Measurements from ENCODE around the gene WDR18.

The WDR18 gene

DNA sequence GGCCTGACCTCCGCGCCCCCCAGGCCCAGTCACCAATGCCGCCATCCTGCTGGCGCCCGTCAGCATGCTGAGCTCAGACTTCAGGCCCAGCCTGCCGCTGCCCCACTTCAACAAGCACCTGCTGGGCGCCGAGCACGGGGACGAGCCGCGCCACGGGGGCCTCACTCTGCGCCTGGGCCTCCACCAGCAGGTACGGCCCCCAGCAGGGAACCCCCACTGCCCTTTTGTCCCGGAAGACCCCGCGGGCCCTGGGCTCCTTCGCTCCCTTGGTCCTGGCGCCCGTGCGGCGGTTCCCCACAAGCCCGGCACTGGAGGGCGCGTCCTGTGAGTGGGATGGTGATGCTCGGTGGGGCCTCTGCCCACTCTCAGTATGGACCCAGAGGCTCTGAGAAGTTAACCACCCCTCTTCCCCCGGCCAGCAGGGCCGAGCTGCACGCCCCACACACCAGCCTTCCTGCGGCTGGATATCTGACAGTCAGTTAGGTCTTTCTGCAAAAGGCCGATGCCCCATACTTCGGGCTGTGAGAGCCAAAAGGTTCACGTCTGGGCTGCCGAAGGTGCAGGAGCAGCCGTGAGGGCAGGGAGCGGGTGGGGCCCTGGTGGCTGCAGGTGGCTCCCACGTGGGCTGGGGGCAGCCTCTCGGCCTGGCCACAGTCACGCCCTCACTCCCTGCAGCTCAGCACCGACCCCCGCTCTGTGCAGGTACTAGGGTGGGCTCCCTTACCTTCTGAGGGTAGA is 8.0 kb downstream of the WDR18 start:
- DNase-seq (ENCODE audit: low spot score) = no peak

DNA sequence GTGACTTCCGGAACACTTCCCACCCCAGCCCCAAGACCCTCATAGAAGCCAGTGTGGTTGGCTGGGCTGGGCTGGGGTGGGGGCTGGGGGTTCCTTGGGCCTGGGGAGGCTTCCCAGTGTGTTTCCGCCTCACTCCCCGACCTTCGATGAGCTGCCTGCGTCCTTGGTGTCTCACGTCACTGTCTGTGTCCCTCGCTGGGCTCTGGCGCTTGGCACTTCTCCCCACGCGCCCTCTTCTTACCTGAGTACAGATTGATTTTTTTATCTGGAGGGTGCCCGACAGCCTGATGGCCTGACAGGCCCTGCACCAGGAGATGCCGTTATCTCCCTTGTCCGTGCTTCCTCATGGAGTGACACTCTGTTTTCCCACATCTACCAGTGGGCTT is 8.5 kb downstream of the WDR18 start:
- no peak for DNase-seq (ENCODE audit: low spot score)

DNA sequence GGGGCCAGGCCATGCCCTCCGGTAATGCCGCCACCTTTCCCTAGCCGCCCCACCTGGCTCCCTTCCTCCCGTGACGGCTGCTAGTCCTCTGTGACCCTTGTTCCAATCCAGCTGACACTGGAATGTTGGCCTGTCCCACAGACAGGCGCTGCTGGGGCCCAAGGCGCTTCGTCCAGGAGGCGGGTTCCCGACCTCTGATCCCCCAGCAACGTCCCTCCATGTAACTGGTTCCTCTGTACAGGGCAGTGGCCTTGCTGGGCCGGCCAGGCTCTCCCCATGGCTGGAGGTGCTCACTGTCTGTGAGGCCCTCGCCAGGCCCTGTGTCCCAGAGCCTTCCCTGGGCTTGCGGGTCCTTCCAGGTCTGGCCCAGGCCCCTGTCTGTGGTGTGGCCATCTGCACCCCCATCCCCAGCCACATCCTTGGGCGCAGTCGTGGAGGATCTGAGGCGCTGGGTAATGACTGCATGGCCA is 9.3 kb downstream of the WDR18 start:
- no peak for DNase-seq (ENCODE audit: low spot score)

DNA sequence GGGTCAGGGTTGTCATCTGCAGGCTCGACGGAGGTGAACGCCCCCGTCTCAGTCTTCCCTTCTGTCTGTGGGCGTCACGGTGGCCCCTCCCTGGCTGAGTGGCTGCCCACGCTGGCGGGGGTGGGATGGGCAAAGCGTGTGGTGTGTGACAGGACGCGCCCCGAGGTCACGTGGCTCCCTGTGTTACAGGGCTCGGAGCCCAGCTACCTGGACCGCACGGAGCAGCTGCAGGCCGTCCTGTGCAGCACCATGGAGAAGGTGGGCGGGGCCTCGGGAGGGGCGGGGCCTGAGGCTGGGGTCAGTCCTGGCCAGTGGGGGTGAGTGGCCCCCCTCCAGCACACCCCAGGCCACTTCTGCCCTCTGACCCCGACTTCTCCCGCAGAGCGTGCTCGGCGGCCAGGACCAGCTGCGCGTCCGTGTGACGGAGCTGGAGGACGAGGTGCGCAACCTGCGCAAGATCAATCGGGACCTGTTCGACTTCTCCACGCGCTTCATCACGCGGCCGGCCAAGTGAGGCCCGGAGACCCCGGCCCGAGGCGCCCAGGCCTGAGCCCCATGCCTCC is 9.8 kb downstream of the WDR18 start:
- DNase-seq (ENCODE audit: low spot score) = no peak

DNA sequence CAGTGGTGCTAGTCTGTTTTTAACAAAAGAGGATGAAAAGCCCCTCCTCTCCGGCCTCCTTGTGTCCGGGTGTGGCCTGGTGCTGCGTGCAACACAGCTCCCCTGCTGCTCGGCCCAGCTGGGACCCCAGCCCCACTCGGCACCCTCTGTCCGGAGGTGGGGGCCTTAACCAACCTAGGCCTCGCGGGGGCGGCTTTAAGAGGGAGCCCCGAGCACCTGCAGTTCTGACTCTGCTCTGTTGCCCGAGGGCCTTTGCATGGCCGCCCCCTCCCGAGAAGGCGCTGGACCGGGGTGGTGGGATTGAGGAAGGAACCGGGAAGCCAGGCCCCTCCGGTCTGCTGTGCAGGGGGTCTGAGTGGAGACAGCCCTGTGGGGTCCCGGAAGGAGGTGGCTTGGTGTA is 10.4 kb downstream of the WDR18 start:
- DNase-seq (ENCODE audit: low spot score) = no peak

DNA sequence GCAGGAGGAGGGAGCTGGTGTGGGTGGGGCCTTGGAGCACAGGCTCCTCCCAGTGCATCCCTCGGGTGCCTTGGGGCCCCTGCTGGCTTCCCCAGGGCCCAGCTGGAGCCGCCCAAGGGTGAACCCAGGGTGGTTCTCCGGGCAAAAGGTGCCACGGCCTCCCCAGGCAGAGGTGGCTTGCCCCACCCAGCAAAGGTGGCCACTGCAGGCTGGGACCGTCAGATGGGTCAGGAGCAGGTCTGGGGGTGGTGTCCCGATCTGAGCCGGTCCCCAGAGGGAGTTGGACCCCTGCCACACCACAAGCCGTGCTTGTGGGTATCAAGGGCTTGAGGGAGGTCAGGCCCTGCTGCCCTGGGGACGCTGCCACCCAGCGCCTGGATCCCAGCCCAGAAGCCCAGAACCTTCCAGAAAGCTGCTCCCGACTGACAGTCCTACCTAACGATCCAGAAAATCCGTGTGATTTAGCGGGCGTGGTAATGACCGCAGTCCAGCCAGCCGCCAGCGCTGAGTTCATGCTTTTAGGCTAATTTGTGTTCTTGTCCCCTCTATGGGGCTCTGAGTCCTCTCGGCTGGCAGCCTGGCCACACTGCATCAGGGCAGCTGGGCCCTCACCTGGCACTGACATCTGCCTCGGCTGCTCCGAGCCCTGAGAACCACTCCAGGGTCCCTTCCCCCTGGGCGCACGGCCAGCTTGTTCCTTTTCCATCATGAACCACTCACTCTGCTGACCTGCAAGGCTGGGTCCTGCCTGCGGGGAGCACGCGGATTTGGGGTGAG is 11.1 kb downstream of the WDR18 start:
- DNase-seq (ENCODE audit: low spot score) = peak; percentile 33

DNA sequence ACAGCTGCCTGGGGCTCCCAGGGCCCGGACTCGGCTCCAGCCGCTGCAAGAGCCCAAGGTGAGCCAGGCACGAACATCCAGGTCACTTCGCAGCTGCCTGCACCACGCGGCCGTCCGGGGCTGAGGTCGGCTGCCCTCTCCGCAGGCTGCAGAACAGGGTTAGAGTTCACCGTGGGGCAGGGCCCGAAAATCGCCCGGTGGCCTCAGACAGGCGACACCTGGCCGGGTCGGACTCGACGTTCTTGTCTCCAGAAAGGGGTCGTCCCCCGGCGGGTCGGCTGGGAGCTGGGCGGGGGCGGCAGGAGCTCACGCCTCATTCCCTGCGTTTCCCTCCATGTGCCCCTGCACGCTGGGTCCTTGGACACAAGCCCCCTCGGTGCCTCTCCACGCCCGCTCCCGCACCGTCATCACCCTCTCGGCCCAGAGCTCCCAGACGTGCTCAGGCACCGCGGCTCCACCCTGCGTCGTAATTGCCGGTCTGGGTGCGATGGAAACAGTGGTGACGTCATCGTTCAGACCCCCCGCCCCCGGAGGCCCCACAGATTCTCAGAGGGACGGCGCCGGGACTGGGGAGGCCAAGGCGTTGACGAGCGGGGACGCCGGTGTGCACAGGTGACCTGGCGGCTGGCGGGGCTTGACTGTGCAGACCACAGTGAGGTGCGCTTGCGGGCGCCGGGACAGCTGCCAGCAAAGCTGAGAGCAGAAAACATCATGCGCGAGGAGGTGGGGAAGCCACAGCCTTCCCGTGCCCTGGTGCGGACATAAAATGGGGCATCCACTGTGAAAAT is 12.1 kb downstream of the WDR18 start:
- no peak for DNase-seq (ENCODE audit: low spot score)

DNA sequence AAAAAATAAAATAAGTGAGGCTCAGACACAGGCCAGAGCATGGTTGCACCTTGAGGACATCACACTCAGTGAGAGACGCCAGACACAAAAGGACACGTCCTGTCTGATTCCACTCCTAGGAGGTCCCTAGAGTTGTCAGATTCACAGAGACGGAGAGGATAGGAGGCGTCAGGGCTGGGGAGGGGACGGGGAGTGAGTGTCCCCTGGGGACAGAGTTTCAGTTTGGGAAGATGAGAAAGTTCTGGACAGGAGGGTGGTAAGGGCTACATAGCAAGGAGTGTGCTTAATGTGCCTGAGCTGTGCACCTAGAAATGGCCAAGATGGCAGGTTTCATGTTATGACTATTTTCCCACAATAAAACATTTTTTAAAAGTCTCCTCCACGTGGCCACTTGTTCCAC is 13.9 kb downstream of the WDR18 start:
- DNase-seq (ENCODE audit: low spot score) = no peak

DNA sequence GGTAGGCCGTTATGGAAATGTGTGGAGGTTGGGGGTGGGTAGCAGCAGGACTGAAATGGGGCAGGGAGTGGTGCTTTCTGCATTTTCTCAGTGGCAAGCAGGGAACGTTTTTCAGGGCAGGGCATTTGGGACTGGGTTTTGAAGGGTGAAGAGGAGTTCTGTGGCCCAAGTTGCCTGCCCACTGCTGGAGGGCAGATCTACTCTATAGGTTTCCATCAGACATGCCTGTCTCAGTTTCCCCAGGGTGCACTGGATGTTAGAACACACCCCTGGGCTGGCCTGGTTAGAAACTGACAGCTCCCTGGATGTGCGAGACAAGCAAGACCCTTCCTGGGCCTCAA is 15.2 kb downstream of the WDR18 start:
- no peak for DNase-seq (ENCODE audit: low spot score)

DNA sequence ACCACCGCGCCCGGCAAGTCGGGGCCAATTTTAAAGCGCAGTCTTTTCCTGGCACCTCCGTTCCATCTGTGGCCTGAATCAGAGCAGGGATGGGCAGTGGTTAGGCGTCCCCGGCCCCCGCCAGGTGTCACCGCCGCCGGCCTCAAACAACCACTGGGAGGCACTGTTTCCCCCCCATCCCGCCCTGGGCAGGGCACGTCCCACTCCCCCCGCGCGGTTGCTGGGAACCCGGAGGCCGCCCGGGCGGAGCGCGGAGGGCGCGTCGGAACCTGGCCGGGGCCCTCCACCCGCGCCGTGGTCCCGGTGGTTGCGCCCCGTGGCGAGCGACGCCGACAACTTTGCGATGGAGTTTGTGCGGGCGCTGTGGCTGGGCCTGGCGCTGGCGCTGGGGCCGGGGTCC is 15.9 kb downstream of the WDR18 start, which contains the start of gene GRIN3B:
Gene GRIN3B, plus strand, starts transcription at position 325 of the 400 bp plus-strand sequence. Its CDS starts 19 bp downstream, at position 344.
- no peak for DNase-seq (ENCODE audit: low spot score)

DNA sequence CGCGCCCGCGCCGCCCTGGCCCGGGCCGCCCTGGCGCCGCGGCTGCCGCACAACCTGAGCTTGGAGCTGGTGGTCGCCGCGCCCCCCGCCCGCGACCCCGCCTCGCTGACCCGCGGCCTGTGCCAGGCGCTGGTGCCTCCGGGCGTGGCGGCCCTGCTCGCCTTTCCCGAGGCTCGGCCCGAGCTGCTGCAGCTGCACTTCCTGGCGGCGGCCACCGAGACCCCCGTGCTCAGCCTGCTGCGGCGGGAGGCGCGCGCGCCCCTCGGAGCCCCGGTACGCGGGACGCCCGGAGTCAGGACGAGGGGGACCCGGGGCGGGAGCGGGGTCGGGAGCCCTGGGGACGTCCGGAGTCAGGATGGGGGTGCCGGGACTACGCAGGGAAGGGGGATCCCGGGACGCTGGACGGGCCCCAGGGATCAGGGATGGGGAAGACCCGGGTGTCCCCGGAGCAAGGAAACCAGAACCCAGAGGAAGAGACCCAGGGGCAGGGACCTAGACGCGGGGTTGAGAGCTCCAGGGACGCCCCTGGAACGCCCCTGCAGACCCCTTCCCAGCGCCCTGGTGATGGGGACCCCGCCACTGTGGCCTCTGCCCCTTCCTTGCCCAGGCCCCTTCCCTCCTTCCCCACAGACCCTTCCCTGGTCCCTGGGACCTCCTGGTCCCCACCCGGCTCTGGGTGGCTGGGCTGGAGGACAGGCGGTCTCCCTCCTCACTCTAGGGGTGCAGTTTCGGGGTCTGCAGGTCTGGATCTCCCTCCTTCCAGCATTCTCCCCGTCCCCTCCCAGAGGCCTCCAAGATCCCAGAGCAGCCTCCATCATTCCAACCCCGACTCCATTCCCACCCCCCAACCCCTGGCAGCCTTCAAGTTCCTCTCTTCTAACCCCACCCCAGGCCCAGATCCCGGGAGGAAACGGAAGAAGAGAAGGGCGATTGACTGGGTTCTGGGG is 16.7 kb downstream of the WDR18 start:
- DNase-seq (ENCODE audit: low spot score) = no peak

DNA sequence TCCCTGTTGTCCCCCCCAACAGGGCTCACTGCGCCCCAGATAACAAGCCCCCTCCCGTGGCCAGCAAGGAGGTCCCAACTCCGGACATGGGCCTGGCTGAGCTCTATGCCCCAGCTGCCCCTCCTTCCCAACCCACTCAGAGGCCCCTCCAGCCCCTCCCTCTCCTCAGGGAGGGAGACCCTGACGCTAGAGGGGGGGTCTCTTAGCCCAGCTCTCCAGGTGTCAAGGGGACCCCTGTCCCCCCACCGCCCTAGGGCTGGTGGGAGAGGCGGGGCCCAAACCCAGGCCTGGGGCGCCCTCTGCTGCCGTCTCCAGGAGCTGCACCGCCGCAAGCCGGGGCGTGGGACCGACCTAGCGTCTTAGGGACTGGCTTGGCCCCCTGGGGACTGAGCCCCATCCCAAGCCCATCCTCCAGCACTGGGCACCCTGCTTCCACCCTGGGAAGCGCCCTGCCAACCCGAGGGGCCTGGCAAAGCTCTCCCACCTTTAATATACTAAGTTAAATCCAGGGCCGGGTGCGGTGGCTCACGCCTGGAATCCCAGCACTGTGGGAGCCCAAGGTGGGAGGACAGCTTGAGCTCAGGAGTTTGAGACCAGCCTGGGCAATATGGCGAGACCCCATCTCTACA is 17.5 kb downstream of the WDR18 start:
- peak; percentile 27 for DNase-seq (ENCODE audit: low spot score)

DNA sequence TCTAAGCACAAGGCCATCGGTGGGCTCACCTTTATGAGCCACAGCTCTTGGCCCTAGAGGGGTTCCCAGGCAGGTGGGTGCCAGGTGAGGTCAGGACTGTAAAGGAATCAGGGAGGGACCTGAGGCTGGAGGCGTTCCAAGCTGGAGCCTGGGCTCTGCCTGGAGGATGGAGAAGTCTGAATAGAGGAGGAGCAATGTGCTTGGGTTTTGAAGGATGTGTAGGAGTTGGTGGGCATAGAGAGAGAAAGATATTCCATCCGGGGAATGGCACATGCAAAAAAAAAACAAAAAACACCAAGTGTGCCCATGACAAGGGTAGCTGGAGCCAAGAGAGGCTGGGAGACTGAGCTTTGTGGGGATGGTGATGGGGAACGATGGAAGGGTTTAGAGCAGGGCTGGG is 18.5 kb downstream of the WDR18 start:
- DNase-seq (ENCODE audit: low spot score) = no peak

DNA sequence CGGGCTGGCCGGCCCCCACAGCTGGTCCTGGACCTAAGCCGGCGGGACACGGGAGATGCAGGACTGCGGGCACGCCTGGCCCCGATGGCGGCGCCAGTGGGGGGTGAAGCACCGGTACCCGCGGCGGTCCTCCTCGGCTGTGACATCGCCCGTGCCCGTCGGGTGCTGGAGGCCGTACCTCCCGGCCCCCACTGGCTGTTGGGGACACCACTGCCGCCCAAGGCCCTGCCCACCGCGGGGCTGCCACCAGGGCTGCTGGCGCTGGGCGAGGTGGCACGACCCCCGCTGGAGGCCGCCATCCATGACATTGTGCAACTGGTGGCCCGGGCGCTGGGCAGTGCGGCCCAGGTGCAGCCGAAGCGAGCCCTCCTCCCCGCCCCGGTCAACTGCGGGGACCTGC is 19.1 kb downstream of the WDR18 start:
- no peak for DNase-seq (ENCODE audit: low spot score)

DNA sequence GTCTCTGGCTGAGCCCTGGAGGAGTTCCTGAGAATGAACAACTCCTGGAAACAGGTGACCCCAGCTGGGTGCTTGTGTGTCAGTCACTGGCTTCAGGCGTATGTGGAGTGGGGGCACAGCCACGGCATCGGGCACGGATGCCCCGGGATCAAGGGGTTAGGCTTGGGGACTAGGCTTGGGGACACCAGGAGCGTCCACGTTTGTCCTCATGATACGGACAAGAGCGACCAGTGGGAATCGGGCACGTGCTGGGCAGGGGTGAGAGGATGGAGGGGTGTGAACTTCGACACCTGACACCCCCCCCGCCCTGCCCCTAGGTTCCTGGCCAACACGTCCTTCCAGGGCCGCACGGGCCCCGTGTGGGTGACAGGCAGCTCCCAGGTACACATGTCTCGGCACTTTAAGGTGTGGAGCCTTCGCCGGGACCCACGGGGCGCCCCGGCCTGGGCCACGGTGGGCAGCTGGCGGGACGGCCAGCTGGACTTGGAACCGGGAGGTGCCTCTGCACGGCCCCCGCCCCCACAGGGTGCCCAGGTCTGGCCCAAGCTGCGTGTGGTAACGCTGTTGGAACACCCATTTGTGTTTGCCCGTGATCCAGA is 20.2 kb downstream of the WDR18 start:
- DNase-seq (ENCODE audit: low spot score) = no peak

DNA sequence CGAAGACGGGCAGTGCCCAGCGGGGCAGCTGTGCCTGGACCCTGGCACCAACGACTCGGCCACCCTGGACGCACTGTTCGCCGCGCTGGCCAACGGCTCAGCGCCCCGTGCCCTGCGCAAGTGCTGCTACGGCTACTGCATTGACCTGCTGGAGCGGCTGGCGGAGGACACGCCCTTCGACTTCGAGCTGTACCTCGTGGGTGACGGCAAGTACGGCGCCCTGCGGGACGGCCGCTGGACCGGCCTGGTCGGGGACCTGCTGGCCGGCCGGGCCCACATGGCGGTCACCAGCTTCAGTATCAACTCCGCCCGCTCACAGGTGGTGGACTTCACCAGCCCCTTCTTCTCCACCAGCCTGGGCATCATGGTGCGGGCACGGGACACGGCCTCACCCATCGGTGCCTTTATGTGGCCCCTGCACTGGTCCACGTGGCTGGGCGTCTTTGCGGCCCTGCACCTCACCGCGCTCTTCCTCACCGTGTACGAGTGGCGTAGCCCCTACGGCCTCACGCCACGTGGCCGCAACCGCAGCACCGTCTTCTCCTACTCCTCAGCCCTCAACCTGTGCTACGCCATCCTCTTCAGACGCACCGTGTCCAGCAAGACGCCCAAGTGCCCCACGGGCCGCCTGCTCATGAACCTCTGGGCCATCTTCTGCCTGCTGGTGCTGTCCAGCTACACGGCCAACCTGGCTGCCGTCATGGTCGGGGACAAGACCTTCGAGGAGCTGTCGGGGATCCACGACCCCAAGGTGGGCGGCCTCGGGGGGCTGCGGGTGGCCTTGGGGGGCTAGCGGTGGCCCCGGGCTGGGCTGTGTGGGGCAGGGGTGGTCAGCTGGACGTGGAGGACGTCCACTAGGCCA is 20.9 kb downstream of the WDR18 start:
- DNase-seq (ENCODE audit: low spot score) = no peak

DNA sequence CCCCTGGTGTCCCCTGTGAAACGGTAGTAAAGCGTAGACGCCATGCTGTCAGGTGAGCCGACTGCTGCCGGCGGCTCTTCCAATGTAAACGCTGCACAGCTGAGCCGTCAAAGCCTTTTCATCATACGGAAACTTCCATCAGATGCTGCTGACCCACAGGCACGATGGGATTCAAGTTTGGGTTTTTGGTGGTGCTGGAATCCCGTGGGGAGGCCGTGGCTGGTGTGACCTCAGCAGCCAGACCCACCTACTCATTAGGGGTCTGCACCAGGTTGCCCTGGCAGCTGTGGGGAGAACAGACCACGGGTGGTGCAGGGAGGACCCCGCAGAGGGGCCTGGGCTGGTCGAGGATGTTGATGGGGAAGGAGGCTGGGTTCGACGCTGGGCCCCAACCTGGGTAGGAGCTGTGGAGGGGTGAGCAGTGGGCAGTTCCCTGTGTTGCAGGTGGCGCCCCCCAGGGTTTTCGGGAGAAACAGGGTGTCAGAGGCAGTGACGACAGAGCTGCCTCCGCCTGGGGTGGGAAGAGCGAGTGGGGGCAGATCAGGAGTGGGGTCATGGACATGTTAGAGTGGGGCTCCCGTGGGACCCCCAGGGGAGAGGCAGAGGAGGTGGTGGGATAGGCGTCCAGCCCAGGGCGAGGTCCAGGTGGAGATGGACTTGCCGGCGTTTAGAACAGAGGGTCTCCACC is 22.7 kb downstream of the WDR18 start:
- DNase-seq (ENCODE audit: low spot score) = no peak

DNA sequence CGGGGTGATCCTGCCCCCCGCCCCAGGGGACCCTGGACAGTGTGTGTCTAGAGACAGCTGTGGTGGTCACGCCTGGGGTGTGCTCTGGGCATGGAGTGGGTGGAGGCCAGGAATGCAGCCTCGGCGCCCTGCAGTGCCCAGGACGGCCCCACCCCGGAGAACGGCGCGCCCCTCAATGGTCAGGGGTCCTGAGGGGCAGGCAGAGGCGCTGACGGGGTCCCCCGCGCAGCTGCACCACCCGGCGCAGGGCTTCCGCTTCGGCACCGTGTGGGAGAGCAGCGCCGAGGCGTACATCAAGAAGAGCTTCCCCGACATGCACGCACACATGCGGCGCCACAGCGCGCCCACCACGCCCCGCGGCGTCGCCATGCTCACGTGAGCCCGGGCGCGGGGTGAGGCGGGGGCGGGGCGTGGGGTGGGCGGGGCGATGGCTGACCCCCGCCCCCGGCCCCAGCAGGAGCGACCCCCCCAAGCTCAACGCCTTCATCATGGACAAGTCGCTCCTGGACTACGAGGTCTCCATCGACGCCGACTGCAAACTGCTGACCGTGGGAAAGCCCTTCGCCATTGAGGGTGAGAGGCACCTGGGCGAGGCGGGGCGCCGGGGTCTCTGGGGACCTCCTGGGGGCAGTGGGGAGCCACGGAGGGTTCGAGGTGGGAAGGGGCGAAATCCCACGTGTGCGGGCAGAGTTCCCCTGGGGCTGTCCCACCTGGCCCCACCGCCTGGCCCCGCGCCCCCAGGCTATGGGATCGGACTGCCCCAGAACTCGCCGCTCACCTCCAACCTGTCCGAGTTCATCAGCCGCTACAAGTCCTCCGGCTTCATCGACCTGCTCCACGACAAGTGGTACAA is 23.5 kb downstream of the WDR18 start:
- DNase-seq (ENCODE audit: low spot score) = no peak
